ENCODE measurements around the gene SMIM15.

DNA sequence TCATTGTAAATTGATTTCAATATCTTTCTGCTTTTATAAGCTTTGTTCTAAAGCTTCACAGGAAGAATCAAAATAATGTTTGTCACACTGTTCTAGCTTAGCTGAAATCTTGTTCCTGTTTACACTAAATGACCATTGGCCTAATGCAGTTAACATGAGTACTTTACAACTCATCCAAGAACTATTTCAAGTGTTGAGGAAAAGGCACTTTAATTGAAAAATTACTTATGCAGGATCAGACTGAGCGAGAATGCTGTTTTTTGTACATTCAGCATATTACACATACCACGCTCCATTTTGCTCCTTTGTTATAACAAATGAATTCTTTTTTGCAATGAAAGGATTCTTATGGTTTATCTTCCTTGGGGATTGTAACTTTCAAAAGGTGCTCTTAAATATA is 22.4 kb upstream of the SMIM15 start:
- TF ChIP-seq POLR2A (IDR thresholded peaks at IDR 0.05), result no peak
- TF ChIP-seq, protein P1, sequence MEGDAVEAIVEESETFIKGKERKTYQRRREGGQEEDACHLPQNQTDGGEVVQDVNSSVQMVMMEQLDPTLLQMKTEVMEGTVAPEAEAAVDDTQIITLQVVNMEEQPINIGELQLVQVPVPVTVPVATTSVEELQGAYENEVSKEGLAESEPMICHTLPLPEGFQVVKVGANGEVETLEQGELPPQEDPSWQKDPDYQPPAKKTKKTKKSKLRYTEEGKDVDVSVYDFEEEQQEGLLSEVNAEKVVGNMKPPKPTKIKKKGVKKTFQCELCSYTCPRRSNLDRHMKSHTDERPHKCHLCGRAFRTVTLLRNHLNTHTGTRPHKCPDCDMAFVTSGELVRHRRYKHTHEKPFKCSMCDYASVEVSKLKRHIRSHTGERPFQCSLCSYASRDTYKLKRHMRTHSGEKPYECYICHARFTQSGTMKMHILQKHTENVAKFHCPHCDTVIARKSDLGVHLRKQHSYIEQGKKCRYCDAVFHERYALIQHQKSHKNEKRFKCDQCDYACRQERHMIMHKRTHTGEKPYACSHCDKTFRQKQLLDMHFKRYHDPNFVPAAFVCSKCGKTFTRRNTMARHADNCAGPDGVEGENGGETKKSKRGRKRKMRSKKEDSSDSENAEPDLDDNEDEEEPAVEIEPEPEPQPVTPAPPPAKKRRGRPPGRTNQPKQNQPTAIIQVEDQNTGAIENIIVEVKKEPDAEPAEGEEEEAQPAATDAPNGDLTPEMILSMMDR (IDR thresholded peaks at IDR 0.05), result no peak
- no peak for TF ChIP-seq EP300 (IDR thresholded peaks at IDR 0.05)

Data from ovary (tissue), 3 donors.